ENCODE data around the gene FAM171A1.
A peak's percentile ranks its signal among the peaks of the same experiment; 100 is the strongest.

The FAM171A1 gene

GRCh38 chr10:15169555-15170401 lies 201.3 kb downstream of the FAM171A1 start:
- peak; percentile 22 to 24 for DNase-seq (ENCODE audit: low read depth in 2 of 2)

- DNase-seq (ENCODE audit: low read depth in 2 of 2) = peak; percentile 94 to 96
These were observed 202.1 kb downstream of the FAM171A1 start for GRCh38 chr10:15168786-15169554.

GRCh38 chr10:15168291-15168785 lies 202.8 kb downstream of the FAM171A1 start, which contains the start of gene NMT2:
Gene NMT2, minus strand, starts transcription at chr10:15168693. Its CDS starts 81 bp downstream, at chr10:15168612.
- no peak for DNase-seq (ENCODE audit: low read depth in 2 of 2)

GRCh38 chr10:15167411-15168290 lies 203.4 kb downstream of the FAM171A1 start:
- no peak for DNase-seq (ENCODE audit: low read depth in 2 of 2)

- DNase-seq (ENCODE audit: low read depth in 2 of 2) = no peak
These were observed 204.8 kb downstream of the FAM171A1 start for GRCh38 chr10:15166325-15166724.

- no peak for DNase-seq (ENCODE audit: low read depth in 2 of 2)
These were observed 207.7 kb downstream of the FAM171A1 start for GRCh38 chr10:15163253-15163828.
